ENCODE results near the gene KIF1A. TPM values are rescaled to one million over a fixed set of nuclear protein-coding genes. Genes with fewer than 3 reads are reported as not detected.

Gene KIF1A
- polyA plus RNA-seq, 12 donors: 2.4 to 17.5 (median 4.2) TPM; not detected in 1

DNA sequence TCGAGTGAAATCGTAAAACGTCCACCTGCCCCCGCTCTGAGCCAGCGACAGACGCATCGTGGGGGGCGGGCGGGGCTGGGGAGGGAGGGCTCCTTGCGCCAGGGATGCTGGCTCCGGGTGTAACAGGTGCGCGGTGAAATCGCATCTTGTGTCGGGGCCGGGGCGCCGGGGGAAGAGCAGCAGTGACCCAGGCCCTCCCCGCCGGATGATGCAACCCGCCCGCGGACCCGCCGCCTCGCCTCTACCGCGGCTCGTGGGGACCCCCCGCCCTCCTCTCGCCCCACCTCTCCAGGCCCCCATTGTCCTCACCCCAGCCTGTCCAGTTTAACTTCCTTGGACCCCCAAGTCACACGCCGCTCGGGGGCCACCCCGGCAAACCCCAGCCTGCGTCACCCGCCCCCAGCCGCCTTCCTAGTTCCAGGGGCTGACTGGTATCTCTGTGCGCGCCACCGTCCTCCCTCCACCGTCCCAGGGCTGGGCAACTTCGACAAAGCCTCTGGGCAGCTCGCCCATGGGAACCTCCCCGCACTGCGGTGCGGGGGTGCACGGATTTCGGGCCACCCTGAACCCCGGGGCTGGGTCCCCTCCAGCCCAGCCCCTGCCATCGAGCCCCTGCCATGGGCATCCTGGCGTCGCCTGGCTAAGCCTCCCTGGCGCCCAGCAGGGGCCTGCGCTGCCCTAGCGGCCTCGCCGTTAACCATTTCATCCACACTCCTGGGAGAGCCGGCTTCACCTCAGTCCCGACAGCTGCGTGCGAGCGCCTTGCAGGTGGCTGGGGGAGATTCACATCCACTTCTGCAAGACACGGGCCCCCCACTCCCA lies 799 bp upstream of the KIF1A start:
- no peak for DNase-seq

DNA sequence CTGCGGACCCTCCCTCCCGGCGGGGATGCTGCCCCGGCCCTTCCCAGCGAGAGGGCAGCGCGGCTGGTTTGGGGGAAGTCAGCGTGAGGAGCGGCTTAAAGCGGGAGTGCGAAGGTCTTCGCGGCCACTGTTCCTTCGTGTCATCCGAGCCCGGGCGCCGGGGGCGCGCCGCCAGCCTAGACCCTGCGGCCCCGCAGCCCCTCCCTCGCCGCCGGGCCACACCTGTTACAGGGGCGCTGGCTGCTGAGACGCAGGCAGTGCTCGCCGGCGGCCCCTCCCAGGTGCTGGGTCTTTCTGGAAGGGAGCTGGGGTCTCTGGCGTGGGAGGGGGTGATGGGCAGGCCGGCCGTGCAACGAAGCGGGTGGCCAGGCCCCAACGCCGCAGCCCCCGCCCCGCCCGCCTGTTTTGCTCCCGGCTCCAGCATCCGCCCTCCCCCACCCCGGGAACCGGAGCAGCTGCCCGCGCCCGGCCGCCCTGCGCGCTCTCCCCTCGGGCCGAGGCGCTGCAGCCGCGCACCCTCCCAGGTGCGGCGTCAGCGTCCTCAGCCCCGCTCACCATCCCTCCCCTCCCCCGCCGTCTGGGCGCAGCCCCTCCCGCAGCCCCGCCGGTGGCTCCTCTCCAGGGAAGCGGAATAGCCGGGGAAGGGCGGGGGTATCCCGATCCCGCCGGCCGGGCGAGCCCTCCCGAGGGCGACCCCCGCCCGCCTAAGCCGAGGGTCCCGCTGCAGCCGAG lies 727 bp downstream of the KIF1A start:
- DNase-seq: no peak

DNA sequence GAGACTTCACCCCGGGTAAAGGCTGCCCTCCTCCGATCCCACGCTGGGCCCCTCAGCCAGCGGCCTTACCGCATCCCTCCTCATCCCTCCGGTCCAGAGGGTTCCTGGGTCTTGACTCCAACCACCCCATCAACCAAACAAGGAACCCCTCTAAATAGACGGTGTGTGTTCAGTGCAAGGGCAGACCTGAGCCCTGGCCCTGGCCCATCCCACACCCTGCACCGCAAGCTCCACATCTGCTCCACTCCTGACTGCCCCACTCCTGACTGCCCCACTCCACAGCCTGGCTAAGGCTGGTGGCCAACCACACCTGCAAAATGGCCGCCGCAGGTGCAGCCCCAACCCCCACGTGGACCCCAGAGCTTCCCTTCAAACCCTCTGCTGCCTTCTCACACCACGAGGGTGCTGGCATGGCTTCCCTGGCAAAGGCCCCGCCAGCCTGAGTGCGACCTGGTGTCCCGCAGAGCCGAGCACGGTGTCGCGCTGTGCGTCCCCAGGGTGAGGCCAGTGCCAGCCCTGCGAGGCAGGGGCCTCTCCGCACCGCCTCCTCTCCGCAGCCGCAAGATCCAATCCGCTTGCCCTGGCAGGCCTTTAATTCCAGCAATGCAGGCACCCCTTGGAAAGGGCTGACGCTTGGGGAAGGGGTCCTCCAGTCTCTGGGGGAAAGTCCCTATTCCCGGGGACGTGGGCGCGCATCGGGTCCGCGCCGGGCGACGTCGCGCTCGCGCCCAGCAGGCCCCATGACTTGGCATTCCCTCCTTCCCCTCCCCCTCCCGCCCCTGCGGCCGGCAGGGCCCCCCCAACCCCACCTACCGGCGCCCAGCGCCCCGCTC lies 1.5 kb downstream of the KIF1A start:
- no peak for DNase-seq

DNA sequence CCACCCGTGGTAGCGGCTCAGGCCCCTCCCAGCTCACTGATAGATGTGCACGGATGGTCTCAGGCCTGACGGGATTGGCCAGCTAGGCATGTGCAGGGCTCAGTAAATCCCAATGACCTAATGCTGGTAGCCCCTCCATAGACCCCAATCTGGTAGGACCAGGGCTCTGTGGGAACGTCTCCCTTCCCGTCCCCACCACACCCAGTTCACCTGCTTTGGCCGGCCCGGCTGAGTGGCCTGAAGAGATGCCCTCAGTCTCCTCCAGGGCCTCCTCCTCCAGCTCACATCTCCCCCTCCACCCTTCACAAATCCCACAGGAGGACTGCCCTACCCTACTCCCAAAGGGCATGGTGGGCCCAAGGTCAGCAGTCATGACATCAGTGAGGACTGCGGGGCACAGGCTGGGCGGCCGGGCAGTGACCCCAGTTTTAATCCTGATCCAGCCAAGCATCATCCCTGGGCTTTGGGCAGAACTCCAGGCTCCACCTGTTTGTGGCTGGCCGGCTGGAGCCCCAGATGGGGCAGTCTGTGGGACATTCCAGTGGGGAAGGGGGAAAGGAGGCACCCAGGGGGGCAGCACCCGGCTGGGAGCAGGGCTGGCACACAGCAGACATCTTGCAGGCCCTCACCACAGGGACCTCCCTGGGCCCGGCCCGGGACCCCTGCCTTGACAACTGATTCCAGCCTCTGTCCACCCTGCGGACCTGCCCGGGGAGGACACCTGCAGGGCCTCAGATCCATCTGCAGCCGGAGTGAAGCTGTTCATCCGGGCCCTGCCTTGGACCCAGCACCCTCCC lies 2.3 kb downstream of the KIF1A start:
- DNase-seq: no peak

DNA sequence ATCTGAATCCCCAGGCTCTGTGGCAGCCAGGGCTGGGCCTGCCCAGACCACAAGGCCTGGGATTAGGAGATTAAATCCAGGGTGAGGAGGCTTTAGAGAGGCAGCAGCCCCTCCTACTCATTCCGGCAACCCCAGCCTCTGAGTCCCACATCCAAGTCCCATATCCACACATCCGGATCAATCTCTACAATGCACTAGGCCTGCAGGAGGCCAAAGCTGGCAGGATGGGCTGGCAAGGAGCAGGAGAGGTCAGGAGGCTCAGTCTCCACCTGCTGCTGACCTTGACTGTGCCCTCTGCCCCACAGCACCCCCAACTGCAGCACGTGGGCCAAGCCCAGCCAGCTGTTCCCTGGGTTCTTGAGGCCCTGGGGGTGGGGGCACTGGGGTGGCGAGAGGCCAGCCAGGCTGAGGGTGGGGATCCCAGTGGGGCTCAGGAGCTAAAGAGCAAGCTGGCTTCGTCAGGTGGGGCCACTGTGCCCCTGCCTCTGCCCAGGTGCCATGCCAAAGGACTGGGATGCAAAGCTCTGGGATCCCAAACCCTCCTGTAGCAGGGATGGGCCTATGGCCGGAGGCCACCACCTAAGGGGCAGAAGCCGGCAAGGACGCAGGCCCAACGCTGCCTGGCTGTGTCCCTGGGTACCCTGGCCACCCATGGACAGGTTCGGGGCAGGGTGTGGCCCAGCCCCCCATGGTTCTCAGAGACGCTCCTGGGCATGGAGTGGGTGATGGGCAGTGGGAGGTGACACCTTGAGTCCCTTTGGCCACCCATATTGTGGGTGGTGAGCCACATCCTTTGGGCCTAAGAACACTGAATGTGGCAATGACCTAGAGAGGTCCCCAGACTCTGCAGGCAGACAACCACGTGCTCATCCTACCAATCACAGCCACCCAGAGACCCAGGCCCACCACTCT lies 3.2 kb downstream of the KIF1A start:
- no peak for DNase-seq

DNA sequence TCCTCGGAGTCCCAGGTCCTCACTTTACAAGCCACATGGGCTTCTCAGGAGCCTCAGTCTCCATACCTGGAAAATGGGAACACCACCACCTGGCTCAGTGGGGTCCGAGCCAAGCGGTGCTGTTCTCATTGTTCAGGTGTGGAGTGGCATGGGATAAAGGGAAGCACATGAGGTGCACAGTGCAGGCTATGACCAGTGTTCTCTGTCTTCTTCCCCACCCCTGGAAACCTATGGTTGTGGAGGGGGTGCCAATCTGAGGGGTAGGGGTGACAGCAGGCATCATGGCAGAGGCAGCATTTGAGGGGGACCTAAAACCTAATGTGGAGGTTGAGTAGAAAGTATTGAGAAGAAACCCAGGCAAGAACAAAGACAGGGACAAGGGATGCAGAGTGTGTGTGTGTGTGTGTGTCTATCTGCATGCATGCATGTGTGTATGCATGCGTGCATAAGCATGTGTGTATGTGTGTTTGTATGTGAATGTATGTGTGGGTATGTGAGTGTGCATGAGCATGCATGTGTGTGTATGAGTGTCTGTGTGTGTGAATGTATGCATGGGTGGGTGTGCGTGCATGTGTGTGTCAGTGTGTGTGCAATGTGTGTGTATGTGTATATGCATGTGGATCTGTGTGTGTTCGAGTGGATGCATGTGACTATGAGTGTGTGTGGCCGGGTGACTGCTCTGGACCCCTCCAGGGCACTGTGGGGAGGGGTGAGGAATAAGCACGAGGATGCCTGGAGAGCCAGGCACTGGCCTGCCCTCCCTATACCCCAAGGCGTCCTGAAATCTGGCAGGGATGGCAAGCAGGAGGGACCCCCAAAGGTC lies 4.0 kb downstream of the KIF1A start:
- DNase-seq: no peak

DNA sequence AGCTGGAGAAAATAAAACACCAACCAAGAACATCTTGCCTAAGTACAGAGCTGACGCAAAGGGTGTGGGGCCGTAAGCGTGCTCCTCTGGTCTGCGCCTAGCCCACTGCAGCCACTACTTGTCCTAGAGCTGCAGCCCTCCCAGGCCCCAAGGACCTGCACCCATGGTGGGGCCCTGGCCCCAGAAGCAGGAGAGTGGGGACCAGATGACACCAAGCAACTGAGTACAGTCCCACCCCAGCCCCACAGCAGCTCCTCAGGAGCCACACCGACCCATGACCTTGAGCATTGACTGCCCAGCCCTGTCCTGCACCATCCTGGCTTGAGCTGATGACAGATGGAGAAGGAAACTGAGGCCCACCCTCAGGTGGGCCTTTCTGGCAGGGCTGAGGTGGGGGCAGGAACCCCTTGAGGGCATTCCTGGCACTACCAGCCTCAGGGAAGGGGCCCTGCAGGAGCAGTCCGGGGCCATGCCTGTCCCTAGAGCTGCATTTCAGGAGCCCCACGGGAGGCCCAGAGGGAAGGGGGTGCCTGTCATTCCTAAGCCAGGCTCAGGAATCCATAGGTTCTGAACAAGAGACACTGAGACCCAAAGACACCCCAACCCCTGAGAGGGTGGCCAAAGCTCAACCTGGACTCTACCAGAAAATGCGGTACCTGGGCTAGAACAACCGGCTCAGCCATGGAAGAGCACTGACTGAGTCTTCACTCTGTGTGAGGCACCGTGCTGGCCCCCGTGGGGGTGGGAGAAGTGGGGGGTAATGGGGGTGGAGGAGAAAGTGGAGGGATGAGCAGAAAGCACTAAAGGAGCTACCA lies 4.9 kb downstream of the KIF1A start:
- DNase-seq: no peak

DNA sequence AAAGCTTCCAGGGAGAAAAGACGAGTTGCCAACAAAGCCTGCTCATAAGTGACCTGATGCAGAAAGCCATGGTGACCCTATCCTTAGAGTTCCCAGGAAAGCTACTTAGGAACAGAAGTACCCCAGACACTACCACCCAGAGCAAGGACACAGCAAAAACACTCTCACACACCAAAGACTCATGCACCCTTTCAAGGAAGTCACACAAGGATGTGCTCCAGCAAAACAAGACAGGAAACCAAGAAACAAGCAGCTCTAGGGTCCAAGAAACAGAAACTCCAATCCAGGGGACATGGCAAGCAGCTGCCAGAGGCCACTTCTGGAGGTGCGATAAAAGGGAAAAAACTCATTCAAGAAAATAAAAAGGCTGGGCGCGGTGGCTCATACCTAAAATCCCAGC lies 5.7 kb downstream of the KIF1A start:
- DNase-seq: no peak

DNA sequence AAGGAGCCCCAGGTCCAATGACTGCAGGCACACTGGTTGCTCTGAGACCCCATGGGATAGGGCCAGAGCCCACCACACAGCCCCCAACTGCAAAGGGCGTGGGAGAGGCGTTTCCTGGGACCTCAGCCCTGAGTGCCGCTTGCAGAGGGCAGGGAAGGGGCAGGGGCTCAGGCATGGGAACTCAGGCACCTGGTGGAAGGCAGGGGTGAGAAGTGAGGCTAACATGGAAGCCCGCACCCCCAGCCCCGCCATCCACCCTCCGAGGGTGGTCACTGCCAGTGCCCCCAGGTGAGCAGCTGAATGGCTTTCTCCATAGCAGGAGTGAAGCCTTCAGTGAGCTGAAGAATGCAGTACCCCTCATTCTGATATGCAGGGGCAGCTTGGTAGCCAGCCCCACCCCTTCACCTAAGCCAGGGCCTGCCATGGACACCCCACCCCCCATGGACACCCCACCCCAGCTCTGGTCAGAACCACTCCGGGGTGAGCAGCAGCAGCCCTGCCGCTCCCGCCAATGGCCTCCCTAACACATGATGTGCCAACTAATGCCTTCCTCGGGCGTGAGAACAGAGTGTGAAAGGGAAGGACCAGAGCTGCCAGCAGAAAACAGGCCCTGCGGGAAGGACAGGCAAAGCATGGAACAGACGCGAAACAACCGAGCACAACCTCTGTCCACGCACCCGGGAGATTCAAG lies 6.6 kb downstream of the KIF1A start:
- DNase-seq: no peak

DNA sequence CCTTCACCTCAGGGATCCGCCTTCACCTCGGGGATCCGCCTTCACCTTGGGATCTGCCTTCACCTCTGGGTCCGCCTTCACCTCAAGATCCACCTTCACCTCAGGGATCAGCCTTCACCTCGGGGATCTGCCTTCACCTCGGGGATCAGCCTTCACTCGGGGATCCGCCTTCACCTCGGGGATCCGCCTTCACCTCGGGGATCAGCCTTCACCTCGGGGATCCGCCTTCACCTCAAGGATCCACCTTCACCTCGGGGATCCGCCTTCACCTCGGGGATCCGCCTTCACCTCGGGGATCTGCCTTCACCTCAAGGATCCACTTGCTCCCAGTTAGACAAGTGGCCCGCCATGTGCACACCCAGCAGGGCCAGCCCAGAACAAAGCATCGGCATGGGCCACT lies 7.3 kb downstream of the KIF1A start:
- no peak for DNase-seq

DNA sequence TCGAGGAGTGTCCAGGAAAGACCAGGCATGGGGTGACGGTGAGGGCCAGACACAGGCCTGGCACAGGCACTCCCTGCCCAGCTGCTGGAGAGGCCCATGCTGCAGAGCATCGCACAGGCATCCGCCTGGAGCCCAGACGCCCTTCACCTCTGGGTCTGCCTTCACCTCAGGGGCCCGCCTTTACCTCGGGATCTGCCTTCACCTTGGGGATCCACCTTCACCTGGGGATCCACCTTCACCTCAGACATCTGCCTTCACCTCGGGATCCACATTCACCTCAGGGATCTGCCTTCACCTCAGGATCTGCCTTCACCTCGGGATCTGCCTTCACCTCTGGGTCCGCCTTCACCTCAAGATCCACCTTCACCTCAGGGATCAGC lies 7.7 kb downstream of the KIF1A start:
- no peak for DNase-seq

DNA sequence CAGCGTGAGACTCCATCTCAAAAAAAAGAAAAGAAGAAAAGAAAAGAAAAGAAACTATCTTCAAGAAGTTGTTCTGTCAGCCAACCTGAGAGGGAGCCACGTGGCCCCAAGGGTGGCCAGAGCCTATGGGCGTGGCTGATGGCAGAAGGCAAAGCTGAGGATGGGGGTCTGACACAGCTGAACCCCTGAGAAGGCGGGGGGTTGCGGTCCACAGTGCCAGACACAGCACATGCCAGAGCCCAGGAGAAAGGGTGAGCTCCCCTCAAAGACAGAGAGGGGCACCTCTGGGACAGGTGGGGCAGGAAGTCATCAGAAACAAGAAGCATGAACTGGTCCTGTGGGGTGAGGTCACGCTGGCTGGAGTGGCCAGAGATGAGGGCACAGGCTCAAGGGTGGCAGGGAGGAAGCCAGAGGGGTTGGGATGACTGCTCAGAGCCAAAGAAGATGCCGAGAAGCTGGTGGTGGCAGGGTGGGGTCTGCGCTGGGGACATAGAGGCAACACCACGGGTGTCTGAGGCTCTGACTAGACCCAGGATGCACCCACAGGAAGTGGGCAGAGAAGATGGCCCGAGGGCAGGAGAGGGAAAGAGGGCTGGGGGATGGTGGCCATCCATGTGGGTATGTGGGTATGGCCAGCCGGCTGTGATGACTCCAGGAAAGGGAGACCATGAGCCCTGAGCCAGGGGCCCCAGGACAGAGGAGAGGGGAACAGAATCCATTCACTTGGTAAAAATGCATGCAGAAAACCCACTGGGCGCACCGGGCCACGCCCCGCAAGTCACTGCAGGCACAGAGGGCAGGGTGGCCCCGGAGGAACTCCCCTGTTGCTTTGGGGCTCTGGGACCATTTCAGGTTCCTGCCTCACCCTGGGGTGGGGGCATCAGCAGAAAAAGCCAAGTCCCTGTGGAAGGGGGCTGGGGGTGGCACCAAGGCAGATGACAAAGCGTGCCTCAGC lies 8.4 kb downstream of the KIF1A start:
- no peak for DNase-seq

DNA sequence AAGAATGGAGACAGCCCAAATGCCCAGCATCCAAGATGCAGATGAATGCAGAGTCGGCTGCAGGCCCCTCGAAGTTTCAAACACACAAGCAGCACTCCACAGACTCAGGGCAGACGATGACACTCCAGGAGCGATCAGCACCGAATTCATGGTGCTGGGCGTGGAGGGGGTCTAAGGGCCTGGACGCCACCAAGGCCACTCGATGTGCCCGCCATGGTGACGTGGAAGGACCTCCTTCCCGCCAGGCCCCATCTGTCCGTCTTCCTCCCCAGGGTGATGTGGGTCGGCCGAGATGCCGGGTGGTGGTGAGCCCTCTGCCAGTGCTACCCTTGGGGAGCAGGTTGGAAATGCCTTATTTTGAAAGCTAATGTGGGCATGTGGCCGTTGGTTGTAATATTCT lies 9.4 kb downstream of the KIF1A start:
- DNase-seq: no peak

DNA sequence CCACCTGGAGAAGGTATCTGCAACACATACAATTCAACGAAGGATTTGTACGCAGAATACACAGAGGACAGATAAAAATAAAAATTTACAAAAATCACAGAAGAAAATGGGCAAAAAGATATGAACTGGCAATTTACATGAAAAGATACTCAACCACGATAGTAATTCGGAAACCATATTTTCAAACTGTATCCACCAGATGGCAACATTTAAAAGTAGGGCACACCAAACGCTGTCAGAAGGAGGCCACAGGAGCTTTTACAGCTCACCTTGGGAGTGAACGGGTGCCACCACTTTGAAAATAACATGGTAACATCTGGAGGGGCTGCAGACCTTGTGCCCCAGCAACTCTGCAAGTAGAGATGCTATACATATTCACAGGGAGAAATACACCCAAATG lies 9.8 kb downstream of the KIF1A start:
- no peak for DNase-seq

DNA sequence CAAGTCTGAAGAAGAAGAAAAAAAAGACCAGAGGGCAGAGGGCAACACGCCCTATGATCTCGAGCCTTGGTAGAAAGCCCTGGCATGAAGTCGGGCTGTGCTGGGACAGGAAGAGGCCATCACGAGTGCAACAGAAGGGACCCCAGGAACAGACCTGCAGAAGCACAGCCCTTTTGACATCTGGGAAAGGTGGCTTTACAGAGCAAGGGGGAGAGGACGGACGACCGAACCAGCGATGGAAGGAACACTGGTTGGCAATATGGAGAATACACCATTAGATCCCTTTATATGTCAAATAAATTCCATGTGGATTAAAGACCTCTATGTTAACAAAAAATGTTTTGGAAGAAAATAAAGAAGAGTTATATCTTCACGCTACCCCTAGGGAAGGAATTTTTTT lies 10.7 kb downstream of the KIF1A start:
- DNase-seq: no peak

DNA sequence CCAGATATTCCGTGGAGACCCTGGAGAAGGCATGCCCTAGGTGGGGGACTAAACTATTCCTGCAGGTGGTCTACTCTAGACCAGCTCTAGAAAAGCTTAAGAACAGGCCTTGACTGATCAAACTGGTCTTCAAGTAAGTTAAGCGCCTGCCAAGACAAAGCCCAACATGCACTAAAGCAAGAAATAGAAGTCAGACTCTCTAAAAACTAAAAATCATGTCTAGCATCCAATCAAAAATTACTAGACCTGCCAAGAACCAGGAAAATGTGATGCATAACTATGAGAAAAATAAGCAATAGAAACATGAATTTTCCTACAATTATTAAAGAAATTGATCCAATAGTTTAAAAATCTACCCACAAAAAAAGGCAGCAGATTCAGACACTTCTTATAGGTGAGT lies 13.6 kb downstream of the KIF1A start:
- DNase-seq: no peak

DNA sequence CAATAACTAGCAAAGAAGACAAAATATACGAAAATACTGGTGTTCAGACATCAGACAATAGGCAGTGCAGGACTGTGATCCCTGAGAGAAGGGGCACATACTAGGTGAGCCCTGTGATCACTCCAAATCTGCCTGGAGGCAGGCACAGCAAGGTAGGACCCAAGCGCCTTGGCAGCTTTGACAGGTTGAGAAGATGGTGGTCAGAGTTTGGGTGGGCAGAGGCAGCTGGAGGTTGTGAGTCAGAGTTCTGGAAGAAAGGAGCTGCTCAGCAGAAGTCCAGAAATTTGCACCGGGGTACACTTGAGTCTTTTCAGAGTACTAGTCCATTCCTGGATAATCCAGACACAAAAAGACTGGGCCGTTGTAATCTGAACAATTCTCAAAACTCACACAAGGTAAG lies 14.0 kb downstream of the KIF1A start:
- DNase-seq: no peak

Measured in muscle of arm (tissue), 12 donors.